B cell (primary cell): ENCODE data around the gene SGO1. TPM values are rescaled to one million over a fixed set of nuclear protein-coding genes. Genes with fewer than 3 reads are reported as not detected.
"Not testable (repeated sequence)": the region's sequence is repeated elsewhere in the genome, so short reads cannot be mapped to it uniquely, and the experiment has no call there.

ENCODE experiments used
- ATAC-seq: fragments of 200-7000 bp; cut with Tn5 transposase; one replicate; pipeline ENCODE4 v1.10.0; 2021; ENCODE audit warnings: low read depth, mild to moderate bottlenecking, moderate number of reproducible peaks, moderate library complexity
- CTCF ChIA-PET: fragments of 350-600 bp; sonication (Branson Sonifier 250); formaldehyde crosslinking; loops from one replicate; lab custom pipeline; 2021; ENCODE audit warnings: antibody characterized with exemption, inconsistent platforms; lab: Charles Lee
- POLR2A ChIA-PET: fragments of 350-600 bp; sonication (Branson Sonifier 250); formaldehyde crosslinking; loops from one replicate; lab custom pipeline; 2021; ENCODE audit warnings: antibody characterized with exemption; lab: Charles Lee
- DNase-seq: peaks from one replicate; pipeline ENCODE4 v3.0.0; 2013
- H2AFZ ChIP-seq: 2 replicates; pipeline ENCODE4 v1.6.1; 2012; ENCODE audit warnings: mild to moderate bottlenecking, low read depth, low read length; ENCODE audit not compliant: insufficient read depth, poor library complexity, severe bottlenecking
- H3K27ac ChIP-seq, 2 donors: 1 replicate in 1 of 2; 2 replicates in 1 of 2; pipeline ENCODE4 v1.5.1; 2012 to 2013; ENCODE audit warnings: low read length in 2 of 2, mild to moderate bottlenecking in 2 of 2, moderate library complexity in 1 of 2
- H3K27me3 ChIP-seq, 4 experiments: fragments of 200-600 bp in 1 of 4; sonication (generic) in 1 of 4; replicated peaks in 1 of 4; 1 replicate in 2 of 4; 2 replicates in 2 of 4; pipeline versions ENCODE4 v1.6.1 to v1.7.0; 2013 to 2016; ENCODE audit warnings: low read length in 3 of 4, mild to moderate bottlenecking in 2 of 4, mixed read lengths in 1 of 4, moderate library complexity in 1 of 4; ENCODE audit not compliant: insufficient read depth in 4 of 4, control insufficient read depth in 3 of 4; ENCODE audit errors: control extremely low read depth in 1 of 4
- H3K36me3 ChIP-seq, 2 experiments: replicated peaks in 1 of 2; 1 replicate in 1 of 2; 2 replicates in 1 of 2; pipeline versions ENCODE4 v1.6.1 to v1.7.1; 2013; ENCODE audit warnings: low read length in 1 of 2; ENCODE audit not compliant: insufficient read depth in 2 of 2, control insufficient read depth in 1 of 2; ENCODE audit errors: control extremely low read depth in 1 of 2, extremely low read depth in 1 of 2
- H3K4me1 ChIP-seq, 2 donors: fragments of 200-600 bp in 1 of 2; sonication (generic) in 1 of 2; 1 replicate in 1 of 2; 2 replicates in 1 of 2; pipeline versions ENCODE4 v1.5.1 to v1.6.1; 2013 to 2017; ENCODE audit warnings: low read length in 2 of 2; ENCODE audit not compliant: control insufficient read depth in 2 of 2, insufficient read depth in 2 of 2
- H3K4me2 ChIP-seq: replicated peaks from 2 replicates; pipeline ENCODE3; 2012; ENCODE audit warnings: mild to moderate bottlenecking, low read depth, low read length; ENCODE audit not compliant: poor library complexity, severe bottlenecking
- H3K4me3 ChIP-seq, 5 experiments: fragments of 200-600 bp in 1 of 5; sonication (generic) in 1 of 5; 1 replicate in 3 of 5; 2 replicates in 2 of 5; pipeline versions ENCODE4 v1.5.1 to v1.7.0; 2011 to 2016; ENCODE audit warnings: low read length in 4 of 5, mild to moderate bottlenecking in 4 of 5, low read depth in 2 of 5, control low read depth in 1 of 5, moderate library complexity in 1 of 5; ENCODE audit not compliant: insufficient read depth in 1 of 5; ENCODE audit errors: control extremely low read depth in 1 of 5, extremely low read depth in 1 of 5
- H3K79me2 ChIP-seq: fragments of 200-600 bp; sonication (generic); one replicate; pipeline ENCODE4 v1.6.0; 2016; ENCODE audit warnings: low read length; ENCODE audit not compliant: control insufficient read depth, insufficient read depth
- H3K9ac ChIP-seq: fragments of 200-600 bp; sonication (generic); 2 replicates; pipeline ENCODE4 v1.6.1; 2017; ENCODE audit warnings: mild to moderate bottlenecking, low read length, moderate library complexity
- H3K9me3 ChIP-seq, 3 donors: one replicate each; pipeline versions ENCODE4 v1.6.1 to v1.7.1; 2013; ENCODE audit warnings: low read length in 2 of 3; ENCODE audit not compliant: control insufficient read depth in 2 of 3, insufficient read depth in 1 of 3; ENCODE audit errors: control extremely low read depth in 1 of 3
- H4K20me1 ChIP-seq: 2 replicates; pipeline ENCODE4 v1.6.0; 2012; ENCODE audit warnings: mild to moderate bottlenecking, low read length; ENCODE audit not compliant: insufficient read depth, control insufficient read depth, poor library complexity, severe bottlenecking
- H3K27ac Mint-ChIP-seq: one replicate; pipeline ENCODE4 v1.8.0; 2021; ENCODE audit warnings: mixed read lengths
- H3K27me3 Mint-ChIP-seq: one replicate; pipeline ENCODE4 v1.8.0; 2021; ENCODE audit warnings: mixed read lengths
- H3K4me1 Mint-ChIP-seq: one replicate; pipeline ENCODE4 v1.8.0; 2021; ENCODE audit warnings: mixed read lengths
- H3K4me3 Mint-ChIP-seq: one replicate; pipeline ENCODE4 v1.8.0; 2021; ENCODE audit warnings: mixed read lengths
- H3K9me3 Mint-ChIP-seq: one replicate; pipeline ENCODE4 v1.8.0; 2022; ENCODE audit warnings: mixed read lengths; ENCODE audit not compliant: insufficient read depth
- CTCF ChIP-seq: fragments of 200-600 bp; IDR thresholded peaks from one replicate; pipeline ENCODE4 v1.8.0; 2022; ENCODE audit warnings: antibody characterized with exemption, mild to moderate bottlenecking
- EZH2 ChIP-seq: IDR thresholded peaks from 2 replicates; pipeline ENCODE4 v1.6.1; 2012; ENCODE audit warnings: borderline replicate concordance, low read depth, mild to moderate bottlenecking, moderate library complexity, low read length; ENCODE audit not compliant: insufficient read depth, poor library complexity, severe bottlenecking
- intact Hi-C: fragments of 100-400 bp; cut with micrococcal nuclease; formaldehyde crosslinking; loops from one replicate; pipeline ENCODE4 v1.10.0; 2022
- polyA plus RNA-seq: library from polyadenylated mRNA; depleted of rRNA; stranded (reverse); fragments of >200 nt; gene quantifications from 2 replicates; pipeline ENCODE4 v1.2.3, GENCODE V29; 2012
- total RNA-seq, 2 donors: library from RNA; stranded (reverse); fragments of 120-200 nt in 1 of 2; gene quantifications; 1 replicate in 1 of 2; 2 replicates in 1 of 2; pipeline versions ENCODE4 v1.2.3 to v1.2.4, GENCODE V29; 2013 to 2022

The SGO1 gene
- total and polyA plus RNA-seq, 2 donors (not counting 1 experiment from before 2014, with no cell fraction given): 1.4 to 6.7 TPM

- H3K4me2 ChIP-seq, H3K27me3 Mint-ChIP-seq, H3K36me3 ChIP-seq, H3K4me1 Mint-ChIP-seq, CTCF ChIA-PET, H3K4me1 ChIP-seq, H2AFZ ChIP-seq, H3K9me3 ChIP-seq, H3K79me2 ChIP-seq, DNase-seq, H3K27ac ChIP-seq, H3K9ac ChIP-seq, H3K27ac Mint-ChIP-seq, H4K20me1 ChIP-seq, ATAC-seq, H3K4me3 Mint-ChIP-seq, H3K4me3 ChIP-seq, H3K27me3 ChIP-seq, intact Hi-C loops: not testable (repeated sequence)
- H3K9me3 Mint-ChIP-seq: peaks cover 13% of the 10 kb centered on the region
- POLR2A ChIA-PET: interaction anchor here (1.2 kb wide), 1 partner anchor 19 kb away, joined by 4 read pairs; no protein-coding TSS in a partner anchor
Observed at GRCh38 chr3:20205898-20206297, 19.9 kb upstream of the SGO1 start.

- no peaks in the 10 kb centered on the region for H3K4me1 Mint-ChIP-seq
- CTCF ChIA-PET: interaction anchor here (0.6 kb wide), 1 partner anchor 250 kb away, joined by 4 read pairs; no protein-coding TSS in a partner anchor
Observed at GRCh38 chr3:20201143-20201542, 15.1 kb upstream of the SGO1 start.

More at GRCh38 chr3:20201143-20201542, 15.1 kb upstream of the SGO1 start:
- TF ChIP-seq EZH2: no peak
- TF ChIP-seq CTCF: no peak
- Histone ChIP-seq H3K9ac (no peak overlapping the region), H4K20me1 (no peaks in the 10 kb centered on the region), H2AFZ (no peak overlapping the region), H3K79me2 (no peaks in the 10 kb centered on the region), H3K27ac (no peak overlapping the region), H3K4me1 (no peaks in the 10 kb centered on the region), H3K36me3 (no peaks in the 10 kb centered on the region), H3K4me3 (no peak overlapping the region), H3K27me3 (no peaks in the 10 kb centered on the region), H3K9me3 (no peaks in the 10 kb centered on the region), H3K4me2 (no peak overlapping the region)
- Mint-ChIP-seq H3K9me3 (peaks cover 5% of the 10 kb centered on the region), H3K27ac (no peak overlapping the region), H3K4me3 (no peak overlapping the region), H3K27me3 (no peaks in the 10 kb centered on the region)
- DNase-seq: no peak
- POLR2A ChIA-PET: no interaction called here
- intact Hi-C loops: no loop called here
- ATAC-seq: no peak
